ENCODE results near the gene UNC119. TPM values are rescaled to one million over a fixed set of nuclear protein-coding genes. Genes with fewer than 3 reads are reported as not detected.

UNC119 gene
- total and polyA plus RNA-seq, 2 experiments from 2014 or later = 39.0 to 78.4 TPM

GRCh38 chr17:28532050-28532960, 20.1 kb downstream of the UNC119 start (continued):
- TF ChIP-seq, protein P1, sequence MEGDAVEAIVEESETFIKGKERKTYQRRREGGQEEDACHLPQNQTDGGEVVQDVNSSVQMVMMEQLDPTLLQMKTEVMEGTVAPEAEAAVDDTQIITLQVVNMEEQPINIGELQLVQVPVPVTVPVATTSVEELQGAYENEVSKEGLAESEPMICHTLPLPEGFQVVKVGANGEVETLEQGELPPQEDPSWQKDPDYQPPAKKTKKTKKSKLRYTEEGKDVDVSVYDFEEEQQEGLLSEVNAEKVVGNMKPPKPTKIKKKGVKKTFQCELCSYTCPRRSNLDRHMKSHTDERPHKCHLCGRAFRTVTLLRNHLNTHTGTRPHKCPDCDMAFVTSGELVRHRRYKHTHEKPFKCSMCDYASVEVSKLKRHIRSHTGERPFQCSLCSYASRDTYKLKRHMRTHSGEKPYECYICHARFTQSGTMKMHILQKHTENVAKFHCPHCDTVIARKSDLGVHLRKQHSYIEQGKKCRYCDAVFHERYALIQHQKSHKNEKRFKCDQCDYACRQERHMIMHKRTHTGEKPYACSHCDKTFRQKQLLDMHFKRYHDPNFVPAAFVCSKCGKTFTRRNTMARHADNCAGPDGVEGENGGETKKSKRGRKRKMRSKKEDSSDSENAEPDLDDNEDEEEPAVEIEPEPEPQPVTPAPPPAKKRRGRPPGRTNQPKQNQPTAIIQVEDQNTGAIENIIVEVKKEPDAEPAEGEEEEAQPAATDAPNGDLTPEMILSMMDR (conservative IDR thresholded peaks at IDR 0.05; ENCODE audit: low read depth in 2 of 2) = no peak
- TF ChIP-seq NANOG (IDR thresholded peaks at IDR 0.05; ENCODE audit: borderline replicate concordance) (no peak), ZNF114 (CRISPR knock-in tag; IDR thresholded peaks at IDR 0.05) (no peak), JUNB (IDR thresholded peaks at IDR 0.05; ENCODE audit: unreplicated experiment) (no peak), ETS1 (IDR thresholded peaks at IDR 0.05) (no peak), EZH2phosphoT487 (IDR thresholded peaks at IDR 0.05; ENCODE audit: unreplicated experiment) (no peak), EZH2 (IDR thresholded peaks at IDR 0.05; ENCODE audit: low read depth, unreplicated experiment) (no peak), CREB1 (CRISPR knock-in tag; IDR thresholded peaks at IDR 0.05; ENCODE audit: low read depth) (no peak), ZNF331 (CRISPR knock-in tag; IDR thresholded peaks at IDR 0.05; ENCODE audit: low read depth) (no peak)
- TF ChIP-seq, protein P2, sequence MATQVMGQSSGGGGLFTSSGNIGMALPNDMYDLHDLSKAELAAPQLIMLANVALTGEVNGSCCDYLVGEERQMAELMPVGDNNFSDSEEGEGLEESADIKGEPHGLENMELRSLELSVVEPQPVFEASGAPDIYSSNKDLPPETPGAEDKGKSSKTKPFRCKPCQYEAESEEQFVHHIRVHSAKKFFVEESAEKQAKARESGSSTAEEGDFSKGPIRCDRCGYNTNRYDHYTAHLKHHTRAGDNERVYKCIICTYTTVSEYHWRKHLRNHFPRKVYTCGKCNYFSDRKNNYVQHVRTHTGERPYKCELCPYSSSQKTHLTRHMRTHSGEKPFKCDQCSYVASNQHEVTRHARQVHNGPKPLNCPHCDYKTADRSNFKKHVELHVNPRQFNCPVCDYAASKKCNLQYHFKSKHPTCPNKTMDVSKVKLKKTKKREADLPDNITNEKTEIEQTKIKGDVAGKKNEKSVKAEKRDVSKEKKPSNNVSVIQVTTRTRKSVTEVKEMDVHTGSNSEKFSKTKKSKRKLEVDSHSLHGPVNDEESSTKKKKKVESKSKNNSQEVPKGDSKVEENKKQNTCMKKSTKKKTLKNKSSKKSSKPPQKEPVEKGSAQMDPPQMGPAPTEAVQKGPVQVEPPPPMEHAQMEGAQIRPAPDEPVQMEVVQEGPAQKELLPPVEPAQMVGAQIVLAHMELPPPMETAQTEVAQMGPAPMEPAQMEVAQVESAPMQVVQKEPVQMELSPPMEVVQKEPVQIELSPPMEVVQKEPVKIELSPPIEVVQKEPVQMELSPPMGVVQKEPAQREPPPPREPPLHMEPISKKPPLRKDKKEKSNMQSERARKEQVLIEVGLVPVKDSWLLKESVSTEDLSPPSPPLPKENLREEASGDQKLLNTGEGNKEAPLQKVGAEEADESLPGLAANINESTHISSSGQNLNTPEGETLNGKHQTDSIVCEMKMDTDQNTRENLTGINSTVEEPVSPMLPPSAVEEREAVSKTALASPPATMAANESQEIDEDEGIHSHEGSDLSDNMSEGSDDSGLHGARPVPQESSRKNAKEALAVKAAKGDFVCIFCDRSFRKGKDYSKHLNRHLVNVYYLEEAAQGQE (IDR thresholded peaks at IDR 0.05; ENCODE audit: unreplicated experiment) = no peak

DNA sequence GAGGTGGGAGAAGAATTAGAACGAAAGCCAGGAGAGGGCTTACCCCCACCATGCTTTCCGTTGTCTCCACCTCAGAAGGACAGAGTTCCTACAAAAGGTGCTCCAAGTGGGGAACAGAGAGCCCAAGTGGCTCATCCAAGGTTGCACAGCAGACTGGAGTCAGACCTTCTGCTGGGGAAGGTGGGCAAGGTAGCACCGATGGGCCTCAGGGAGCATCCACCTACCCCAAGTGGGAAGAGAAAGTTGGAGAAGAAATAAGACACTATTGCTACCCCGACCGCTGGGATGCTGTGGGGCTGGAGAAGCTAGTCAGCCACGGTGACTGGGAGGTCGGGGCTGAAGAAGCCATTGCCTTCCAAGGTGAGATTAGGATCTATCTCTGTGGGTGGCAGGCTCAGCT, 21.5 kb downstream of the UNC119 start:
- no peak overlapping the region for H3K27ac Mint-ChIP-seq
- Histone ChIP-seq H3K27ac (ENCODE audit: low read depth) (no peak overlapping the region), H2AFZ (no peak overlapping the region), H3K4me2 (no peak overlapping the region), H3K4me3 (no peak overlapping the region), H4K20me1 (replicated peaks; ENCODE audit: insufficient read depth) (no peaks in the 10 kb centered on the region), H3K36me3 (ENCODE audit: insufficient read depth) (no peaks in the 10 kb centered on the region), H3K9me2 (ENCODE audit: insufficient read depth) (no peaks in the 10 kb centered on the region), H3K79me2 (replicated peaks; ENCODE audit: insufficient read depth) (no peaks in the 10 kb centered on the region), H3F3A (replicated peaks; ENCODE audit: low read depth) (no peaks in the 10 kb centered on the region), H3K27me3 (ENCODE audit: insufficient read depth) (no peaks in the 10 kb centered on the region), H3K4me1 (ENCODE audit: insufficient read depth) (no peaks in the 10 kb centered on the region; the same call in 1 of the 2 replicates)
- no peaks in the 10 kb centered on the region for H3K36me3 Mint-ChIP-seq (ENCODE audit: low read depth)
- no peak for TF ChIP-seq NANOG (IDR thresholded peaks at IDR 0.05; ENCODE audit: borderline replicate concordance)
- H3K9me3 Mint-ChIP-seq = no peaks in the 10 kb centered on the region; the same call in 2 of the 3 replicates
- H3K4me1 Mint-ChIP-seq = 0 out of 3 replicates have a peak, but pooled peaks cover 3% of the 10 kb centered on the region
- H3K4me3 Mint-ChIP-seq = no peak overlapping the region
- DNase-seq (ENCODE audit: low spot score) (no peak), ATAC-seq (no peak)
- peaks cover 14% of the 10 kb centered on the region for H3K27me3 Mint-ChIP-seq (ENCODE audit: insufficient read depth, low read depth, poor library complexity)

All from GM23338 (cell line).